Panc1 (cell line): ENCODE results near the gene MBTPS1.

ENCODE experiments used
- POLR2AphosphoS5 ChIP-seq: IDR thresholded peaks from 2 replicates; pipeline ENCODE4 v1.6.1; 2012; ENCODE audit warnings: mild to moderate bottlenecking, low read depth, low read length, moderate library complexity
- SIN3A ChIP-seq: IDR thresholded peaks from 2 replicates; pipeline ENCODE4 v1.6.1; 2012; ENCODE audit warnings: low read depth, mild to moderate bottlenecking, low read length, moderate library complexity, borderline replicate concordance; ENCODE audit not compliant: insufficient read depth
- TCF7L2 ChIP-seq: IDR thresholded peaks from 2 replicates; pipeline ENCODE4 v1.6.1; 2011; ENCODE audit warnings: mild to moderate bottlenecking, low read depth, low read length, inconsistent platforms
- TF ChIP-seq, protein P1 (sequence below): fragments of 450-650 bp; IDR thresholded peaks from 2 replicates; pipeline ENCODE4 v1.5.1; 2017; ENCODE audit warnings: mild to moderate bottlenecking

GRCh38 chr16:84020353-84020752 lies 96.4 kb downstream of the MBTPS1 start:
- TF ChIP-seq, protein P1, sequence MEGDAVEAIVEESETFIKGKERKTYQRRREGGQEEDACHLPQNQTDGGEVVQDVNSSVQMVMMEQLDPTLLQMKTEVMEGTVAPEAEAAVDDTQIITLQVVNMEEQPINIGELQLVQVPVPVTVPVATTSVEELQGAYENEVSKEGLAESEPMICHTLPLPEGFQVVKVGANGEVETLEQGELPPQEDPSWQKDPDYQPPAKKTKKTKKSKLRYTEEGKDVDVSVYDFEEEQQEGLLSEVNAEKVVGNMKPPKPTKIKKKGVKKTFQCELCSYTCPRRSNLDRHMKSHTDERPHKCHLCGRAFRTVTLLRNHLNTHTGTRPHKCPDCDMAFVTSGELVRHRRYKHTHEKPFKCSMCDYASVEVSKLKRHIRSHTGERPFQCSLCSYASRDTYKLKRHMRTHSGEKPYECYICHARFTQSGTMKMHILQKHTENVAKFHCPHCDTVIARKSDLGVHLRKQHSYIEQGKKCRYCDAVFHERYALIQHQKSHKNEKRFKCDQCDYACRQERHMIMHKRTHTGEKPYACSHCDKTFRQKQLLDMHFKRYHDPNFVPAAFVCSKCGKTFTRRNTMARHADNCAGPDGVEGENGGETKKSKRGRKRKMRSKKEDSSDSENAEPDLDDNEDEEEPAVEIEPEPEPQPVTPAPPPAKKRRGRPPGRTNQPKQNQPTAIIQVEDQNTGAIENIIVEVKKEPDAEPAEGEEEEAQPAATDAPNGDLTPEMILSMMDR: no peak
- TF ChIP-seq POLR2AphosphoS5 (no peak), TCF7L2 (no peak), SIN3A (no peak)
